DOHH2 (cell line): Measurements from ENCODE around the gene SLC47A1.

Experiments
- H3F3A ChIP-seq: fragments of 200-600 bp; sonication (generic), shearing (Covaris generic); 2 replicates; pipeline ENCODE4 v1.6.0; 2016; ENCODE audit warnings: antibody characterized with exemption, mild to moderate bottlenecking; ENCODE audit not compliant: control insufficient read depth, insufficient read depth
- H3K27ac ChIP-seq: fragments of 200-600 bp; sonication (generic); 2 replicates; pipeline ENCODE4 v1.5.1; 2014; ENCODE audit warnings: low read depth, mild to moderate bottlenecking, low read length, moderate library complexity
- H3K27me3 ChIP-seq: fragments of 200-600 bp; sonication (generic); 2 replicates; pipeline ENCODE4 v1.6.1; 2014; ENCODE audit warnings: mild to moderate bottlenecking, low read length, mixed read lengths; ENCODE audit not compliant: control insufficient read depth
- H3K36me3 ChIP-seq: fragments of 200-600 bp; sonication (generic); 2 replicates; pipeline ENCODE4 v1.6.1; 2014; ENCODE audit warnings: mild to moderate bottlenecking, low read length, moderate library complexity, mixed read lengths; ENCODE audit not compliant: control insufficient read depth
- H3K4me1 ChIP-seq: fragments of 200-600 bp; sonication (generic); 2 replicates; pipeline ENCODE4 v1.6.1; 2014; ENCODE audit warnings: mild to moderate bottlenecking, low read length, mixed read lengths; ENCODE audit not compliant: control insufficient read depth
- H3K4me2 ChIP-seq: fragments of 200-600 bp; sonication (generic); 2 replicates; pipeline ENCODE4 v1.6.0; 2014; ENCODE audit warnings: mild to moderate bottlenecking, low read length, moderate library complexity
- H3K4me3 ChIP-seq: fragments of 200-600 bp; sonication (generic); 2 replicates; pipeline ENCODE4 v1.5.1; 2014; ENCODE audit warnings: mild to moderate bottlenecking, low read length, mixed read lengths
- H3K79me2 ChIP-seq: fragments of 200-600 bp; sonication (generic); 2 replicates; pipeline ENCODE4 v1.6.1; 2014; ENCODE audit warnings: mild to moderate bottlenecking, low read length, mixed read lengths; ENCODE audit not compliant: control insufficient read depth
- H3K9me2 ChIP-seq: fragments of 200-600 bp; sonication (generic); replicated peaks from 2 replicates; pipeline ENCODE4 v1.6.1; 2014; ENCODE audit warnings: mild to moderate bottlenecking, low read length, mixed read lengths; ENCODE audit not compliant: control insufficient read depth
- H3K9me3 ChIP-seq: fragments of 200-600 bp; sonication (generic); 2 replicates; pipeline ENCODE4 v1.6.1; 2014; ENCODE audit warnings: antibody characterized with exemption, low read length, mixed read lengths; ENCODE audit not compliant: control insufficient read depth, insufficient read depth
- H4K20me1 ChIP-seq: fragments of 200-600 bp; sonication (generic); 2 replicates; pipeline ENCODE4 v1.6.0; 2014; ENCODE audit warnings: low read depth, mild to moderate bottlenecking, antibody characterized with exemption, low read length, moderate library complexity; ENCODE audit not compliant: control insufficient read depth, insufficient read depth
- EZH2phosphoT487 ChIP-seq: fragments of 200-600 bp; sonication (generic); IDR thresholded peaks from 2 replicates; pipeline ENCODE4 v1.6.1; 2017; ENCODE audit warnings: borderline replicate concordance, mild to moderate bottlenecking, antibody characterized with exemption, low read length, moderate library complexity, mixed read lengths
- TF ChIP-seq, protein P1 (sequence below): fragments of 200-600 bp; sonication (generic); IDR thresholded peaks from one replicate; pipeline ENCODE4 v1.5.1; 2014; ENCODE audit warnings: antibody characterized with exemption, mild to moderate bottlenecking, low read depth, low read length; ENCODE audit not compliant: poor library complexity, severe bottlenecking

The SLC47A1 gene

GRCh38 chr17:19555746-19556145, 22.1 kb downstream of the SLC47A1 start:
- Histone ChIP-seq H3K4me3 (no peak overlapping the region), H4K20me1 (no peaks in the 10 kb centered on the region), H3K4me2 (no peak overlapping the region), H3K27me3 (no peaks in the 10 kb centered on the region), H3K9me2 (no peaks in the 10 kb centered on the region), H3K27ac (no peak overlapping the region), H3K9me3 (no peaks in the 10 kb centered on the region), H3K36me3 (no peaks in the 10 kb centered on the region), H3F3A (no peaks in the 10 kb centered on the region), H3K79me2 (no peaks in the 10 kb centered on the region), H3K4me1 (no peaks in the 10 kb centered on the region)
- TF ChIP-seq, protein P1, sequence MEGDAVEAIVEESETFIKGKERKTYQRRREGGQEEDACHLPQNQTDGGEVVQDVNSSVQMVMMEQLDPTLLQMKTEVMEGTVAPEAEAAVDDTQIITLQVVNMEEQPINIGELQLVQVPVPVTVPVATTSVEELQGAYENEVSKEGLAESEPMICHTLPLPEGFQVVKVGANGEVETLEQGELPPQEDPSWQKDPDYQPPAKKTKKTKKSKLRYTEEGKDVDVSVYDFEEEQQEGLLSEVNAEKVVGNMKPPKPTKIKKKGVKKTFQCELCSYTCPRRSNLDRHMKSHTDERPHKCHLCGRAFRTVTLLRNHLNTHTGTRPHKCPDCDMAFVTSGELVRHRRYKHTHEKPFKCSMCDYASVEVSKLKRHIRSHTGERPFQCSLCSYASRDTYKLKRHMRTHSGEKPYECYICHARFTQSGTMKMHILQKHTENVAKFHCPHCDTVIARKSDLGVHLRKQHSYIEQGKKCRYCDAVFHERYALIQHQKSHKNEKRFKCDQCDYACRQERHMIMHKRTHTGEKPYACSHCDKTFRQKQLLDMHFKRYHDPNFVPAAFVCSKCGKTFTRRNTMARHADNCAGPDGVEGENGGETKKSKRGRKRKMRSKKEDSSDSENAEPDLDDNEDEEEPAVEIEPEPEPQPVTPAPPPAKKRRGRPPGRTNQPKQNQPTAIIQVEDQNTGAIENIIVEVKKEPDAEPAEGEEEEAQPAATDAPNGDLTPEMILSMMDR = no peak
- no peak for TF ChIP-seq EZH2phosphoT487

DNA sequence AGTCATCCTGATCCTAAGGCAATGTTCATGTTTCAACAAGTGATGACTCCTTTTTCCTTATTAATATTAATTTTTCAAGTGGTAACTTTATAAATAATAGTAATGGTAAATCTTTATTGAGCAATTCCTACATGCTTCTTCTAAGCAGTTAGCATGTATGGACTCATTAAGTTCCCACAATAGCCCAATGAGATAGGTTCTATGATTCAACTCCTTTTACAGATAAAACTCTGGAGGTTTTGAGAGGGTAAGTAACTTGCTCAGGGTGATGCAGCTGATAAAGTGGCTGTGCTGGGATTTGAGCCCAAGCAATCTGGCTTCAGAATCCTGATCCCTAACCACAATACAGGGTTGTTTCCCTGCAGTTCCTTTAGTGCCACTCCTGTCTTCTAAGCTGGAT, 25.3 kb downstream of the SLC47A1 start:
- H3K4me3 ChIP-seq = no peak overlapping the region
- no peaks in the 10 kb centered on the region for H3K36me3 ChIP-seq
- H3K9me2 ChIP-seq = no peaks in the 10 kb centered on the region
- H3K27me3 ChIP-seq = no peaks in the 10 kb centered on the region
- no peaks in the 10 kb centered on the region for H3K79me2 ChIP-seq
- H3F3A ChIP-seq = no peaks in the 10 kb centered on the region
- no peak overlapping the region for H3K4me2 ChIP-seq
- H3K27ac ChIP-seq = no peak overlapping the region
- H3K4me1 ChIP-seq = no peaks in the 10 kb centered on the region
- no peaks in the 10 kb centered on the region for H3K9me3 ChIP-seq
- TF ChIP-seq EZH2phosphoT487 = no peak
- TF ChIP-seq, protein P1 = no peak
- H4K20me1 ChIP-seq = no peaks in the 10 kb centered on the region

- H3K9me3 ChIP-seq = no peaks in the 10 kb centered on the region
- H3K4me2 ChIP-seq = no peak overlapping the region
- no peaks in the 10 kb centered on the region for H3K79me2 ChIP-seq
- H3F3A ChIP-seq = no peaks in the 10 kb centered on the region
- H4K20me1 ChIP-seq = no peaks in the 10 kb centered on the region
- no peaks in the 10 kb centered on the region for H3K27me3 ChIP-seq
- no peaks in the 10 kb centered on the region for H3K9me2 ChIP-seq
- H3K36me3 ChIP-seq = no peaks in the 10 kb centered on the region
- no peak overlapping the region for H3K4me3 ChIP-seq
- TF ChIP-seq, protein P1 = no peak
- no peak for TF ChIP-seq EZH2phosphoT487
- H3K4me1 ChIP-seq = no peaks in the 10 kb centered on the region
- H3K27ac ChIP-seq = no peak overlapping the region
Measured at GRCh38 chr17:19561697-19562318, 28.2 kb downstream of the SLC47A1 start.
